LNCAP (cell line): ENCODE data around the gene RIOX2.

ENCODE experiments used
- CTCF ChIP-seq: fragments of 450-650 bp; IDR thresholded peaks from 2 replicates; pipeline ENCODE4 v1.5.1; 2017; ENCODE audit warnings: mild to moderate bottlenecking

RIOX2 gene

GRCh38 chr3:97896547-97896946 lies 75.7 kb downstream of the RIOX2 start:
- TF ChIP-seq CTCF = no peak

DNA sequence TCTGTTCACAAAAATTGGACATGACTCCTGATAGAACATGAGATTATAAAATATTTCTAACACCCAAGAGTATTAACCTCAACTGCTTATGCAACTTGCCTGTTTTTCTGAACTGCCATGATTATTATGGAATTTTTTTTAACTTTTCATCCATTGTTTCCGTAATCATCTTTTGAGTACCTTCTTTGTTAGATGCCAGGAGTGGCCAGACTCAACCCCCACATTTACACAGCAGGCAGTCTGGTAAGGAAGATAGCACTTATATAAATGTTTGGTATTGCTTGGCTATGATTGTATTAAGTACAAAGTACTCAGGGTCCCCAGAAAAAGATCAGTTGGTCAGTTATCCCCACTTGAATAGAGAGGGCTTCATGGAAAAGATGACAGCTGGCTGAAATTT lies 76.1 kb downstream of the RIOX2 start:
- TF ChIP-seq CTCF = no peak

DNA sequence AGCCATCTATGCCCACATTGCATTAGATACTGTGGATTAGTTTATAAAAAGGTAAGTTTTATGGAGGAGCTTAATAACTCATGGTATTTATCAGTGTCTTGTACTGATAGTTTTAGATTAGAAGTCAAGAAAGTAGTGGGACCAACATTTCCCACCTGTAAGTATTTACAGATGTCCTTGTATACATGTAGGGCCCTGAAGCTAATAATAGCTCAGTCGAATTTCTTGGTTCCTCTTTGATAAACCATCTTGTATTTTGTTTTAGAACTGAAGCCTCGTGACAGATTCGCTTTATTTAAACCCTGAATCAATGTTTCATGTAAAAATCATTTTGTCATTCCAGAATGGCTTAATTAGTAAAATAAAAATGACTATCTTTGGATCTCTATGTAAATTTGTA lies 77.0 kb downstream of the RIOX2 start:
- TF ChIP-seq CTCF = no peak

- no peak for TF ChIP-seq CTCF
Observed at GRCh38 chr3:97892852-97893251, 79.4 kb downstream of the RIOX2 start.
